Right lobe of liver (tissue), 6 donors: ENCODE data around the gene R3HDM4. TPM values are rescaled to one million over a fixed set of nuclear protein-coding genes. Genes with fewer than 3 reads are reported as not detected.

Experiments
- ATAC-seq, 4 donors: fragments of 200-7000 bp; cut with Tn5 transposase; one replicate each; pipeline ENCODE4 v1.9.1; 2020; ENCODE audit warnings: mild to moderate bottlenecking in 4 of 4, moderate library complexity in 4 of 4
- DNase-seq, 3 donors: peaks; one replicate each; pipeline ENCODE4 v3.0.0-alpha.2; 2020
- H3K27ac ChIP-seq, 3 donors: fragments of 200-600 bp; one replicate each; pipeline ENCODE4 v1.8.0; 2022
- H3K27me3 ChIP-seq, 2 donors: fragments of 200-600 bp; one replicate each; pipeline ENCODE4 v1.8.0; 2022
- H3K36me3 ChIP-seq, 4 donors: fragments of 200-600 bp; sonication (generic) in 1 of 4; one replicate each; pipeline versions ENCODE4 v1.5.1 to v1.8.0; 2017 to 2022; ENCODE audit warnings: control low read depth in 1 of 4
- H3K4me1 ChIP-seq, 4 donors: fragments of 200-600 bp; sonication (generic) in 1 of 4; one replicate each; pipeline versions ENCODE4 v1.5.1 to v1.8.0; 2017 to 2022; ENCODE audit warnings: control low read depth in 1 of 4
- H3K4me3 ChIP-seq, 3 donors: fragments of 200-600 bp; one replicate each; pipeline ENCODE4 v1.8.0; 2022
- H3K9me3 ChIP-seq, 4 donors: fragments of 200-600 bp; sonication (generic) in 1 of 4; one replicate each; pipeline versions ENCODE4 v1.5.1 to v1.8.0; 2017 to 2022; ENCODE audit warnings: control low read depth in 1 of 4
- CTCF ChIP-seq, 4 donors: fragments of 200-600 bp in 3 of 4; fragments of 450-650 bp in 1 of 4; IDR thresholded peaks; one replicate each; pipeline versions ENCODE4 v1.5.1 to v1.8.0; 2016 to 2022; ENCODE audit warnings: antibody characterized with exemption in 4 of 4, mild to moderate bottlenecking in 2 of 4
- POLR2A ChIP-seq: fragments of 450-650 bp; IDR thresholded peaks from one replicate; pipeline ENCODE4 v1.6.1; 2017; ENCODE audit warnings: antibody characterized with exemption, mild to moderate bottlenecking
- WGBS: methylation state at CpG from one replicate; pipeline ENCODE4 v1.1.6; 2018; ENCODE audit warnings: low coverage, low lambda C conversion rate; ENCODE audit not compliant: insufficient coverage; ENCODE audit errors: missing lambda C conversion rate; 5-methylcytosine and 5-hydroxymethylcytosine counted together
- intact Hi-C, 2 donors: fragments of 100-400 bp; cut with DNase I; formaldehyde crosslinking; loops; one replicate each; pipeline versions ENCODE4 v1.11.2 to v1.14.1; 2022
- total RNA-seq, 6 experiments: library from RNA; depleted of rRNA in 2 of 6; stranded (reverse); fragments of >200 nt in 2 of 6; fragmentation: NEBNext Ultra II Directional in 3 of 6; extraction: Animal tissue kit (Norgen Biotek cat#: 25700) in 3 of 6; gene quantifications; one replicate each; pipeline versions ENCODE4 v1.1.0 to v1.2.4, GENCODE V29; 2016 to 2023
- donor health status: DM: no; HTN: yes; CAD: no.
- donor health status: DM: no; HTN: no; CAD: no.
- donor health status: DM: no; HTN: no; CAD: no.
- donor health status: DM: no; HTN: yes; CAD: no.
- donor health status: DM: no; HTN: yes; CAD: no.

Gene R3HDM4
- total RNA-seq, 6 experiments from 2014 or later = 14.5 to 28.2 (median 20.5) TPM

DNA sequence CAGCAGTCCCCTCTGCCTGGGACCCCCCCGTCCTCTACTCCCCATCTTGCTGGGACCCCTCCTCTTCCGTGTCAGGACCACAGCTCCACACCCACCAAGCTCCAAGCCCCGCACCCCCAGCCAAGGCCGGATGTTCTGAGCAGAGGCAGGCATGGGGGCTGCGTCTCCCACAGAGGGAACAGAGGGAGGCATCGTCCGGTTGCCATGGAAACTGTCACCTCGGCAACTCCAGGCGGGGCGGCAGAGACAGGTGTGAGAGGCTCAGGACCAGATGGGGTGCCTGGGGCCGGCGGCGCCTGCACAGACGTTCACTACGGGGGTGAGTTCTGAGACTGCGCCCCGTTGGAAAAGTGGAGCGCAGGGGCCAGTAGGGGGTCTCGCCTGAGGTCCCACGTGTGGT lies 14.4 kb downstream of the R3HDM4 start:
- no peaks in the 10 kb centered on the region for H3K9me3 ChIP-seq
- 94% methylated on average over 2 of the region's 20 CpGs for WGBS
- TF ChIP-seq CTCF (IDR thresholded peaks at IDR 0.05) (no peak), POLR2A (no peak)
- no peaks in the 10 kb centered on the region for H3K27me3 ChIP-seq
- intact Hi-C loops = no loop called here
- H3K4me3 ChIP-seq = no peak overlapping the region
- H3K36me3 ChIP-seq = peaks cover 0 to 6% (median 0%) of the 10 kb centered on the region in 4 donors
- ATAC-seq (no peak), DNase-seq (no peak)
- H3K4me1 ChIP-seq = peaks cover 0 to 11% (median 0%) of the 10 kb centered on the region in 4 donors
- no peak overlapping the region for H3K27ac ChIP-seq

GRCh38 chr19:897442-898039 lies 15.5 kb downstream of the R3HDM4 start:
- Histone ChIP-seq H3K9me3 (no peaks in the 10 kb centered on the region), H3K36me3 (peaks cover 0 to 6% (median 0%) of the 10 kb centered on the region in 4 donors), H3K4me3 (no peak overlapping the region), H3K27ac (no peak overlapping the region), H3K4me1 (peaks cover 0 to 8% (median 0%) of the 10 kb centered on the region in 4 donors), H3K27me3 (no peaks in the 10 kb centered on the region)
- DNase-seq (no peak), ATAC-seq (no peak)
- TF ChIP-seq POLR2A (no peak), CTCF (IDR thresholded peaks at IDR 0.05) (no peak)
- WGBS = 87% methylated on average over 8 of the region's 26 CpGs
- intact Hi-C loops = no loop called here

DNA sequence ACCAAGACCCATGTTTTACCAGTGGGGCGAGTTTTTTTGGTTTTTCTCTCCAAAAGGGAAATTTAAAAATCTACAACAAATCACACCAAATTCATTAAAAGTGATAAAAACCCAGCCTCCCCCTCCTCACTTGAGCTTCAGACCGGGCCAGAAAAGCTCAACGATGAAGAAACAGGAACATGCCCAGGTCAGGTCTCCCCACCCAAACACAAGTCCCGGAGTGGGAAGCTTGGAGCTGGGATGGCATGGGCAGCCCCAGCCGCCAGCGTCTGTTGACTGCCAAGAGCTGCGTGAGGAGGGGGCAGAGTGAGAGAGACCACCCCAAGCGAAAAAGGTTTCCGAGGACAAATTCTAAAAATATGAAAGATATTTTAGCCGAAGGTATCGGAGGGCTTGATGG lies 16.0 kb downstream of the R3HDM4 start:
- no peak overlapping the region for H3K27ac ChIP-seq
- TF ChIP-seq CTCF (IDR thresholded peaks at IDR 0.05) (no peak), POLR2A (no peak)
- no peak overlapping the region for H3K4me3 ChIP-seq
- WGBS = 88% methylated on average over 9 of the region's 11 CpGs
- intact Hi-C loops = no loop called here
- ATAC-seq = no peak
- no peak for DNase-seq
- H3K4me1 ChIP-seq = peaks cover 0 to 2% (median 0%) of the 10 kb centered on the region in 4 donors
- peaks cover 0 to 6% (median 0%) of the 10 kb centered on the region in 4 donors for H3K36me3 ChIP-seq
- H3K27me3 ChIP-seq = no peaks in the 10 kb centered on the region
- no peaks in the 10 kb centered on the region for H3K9me3 ChIP-seq

- WGBS = 93% methylated on average over 8 of the region's 10 CpGs
- Histone ChIP-seq H3K27ac (no peak overlapping the region), H3K36me3 (peaks cover 0 to 6% (median 0%) of the 10 kb centered on the region in 4 donors), H3K27me3 (no peaks in the 10 kb centered on the region), H3K9me3 (no peaks in the 10 kb centered on the region), H3K4me1 (no peaks in the 10 kb centered on the region), H3K4me3 (no peak overlapping the region)
- intact Hi-C loops = no loop called here
- DNase-seq (no peak), ATAC-seq (no peak)
- TF ChIP-seq CTCF (IDR thresholded peaks at IDR 0.05) = no peak
- TF ChIP-seq POLR2A = no peak
Observed at GRCh38 chr19:896434-896833, 16.6 kb downstream of the R3HDM4 start.
